DLD1 (cell line): ENCODE measurements around the gene NRM.
"Not testable (repeated sequence)": the region's sequence is repeated elsewhere in the genome, so short reads cannot be mapped to it uniquely, and the experiment has no call there.

ENCODE experiments used
- in situ Hi-C: cut with HindIII; loops from 2 replicates; pipeline ENCODE4 v1.10.0; 2017; ENCODE audit warnings: low sequenced_read_pairs

NRM gene

DNA sequence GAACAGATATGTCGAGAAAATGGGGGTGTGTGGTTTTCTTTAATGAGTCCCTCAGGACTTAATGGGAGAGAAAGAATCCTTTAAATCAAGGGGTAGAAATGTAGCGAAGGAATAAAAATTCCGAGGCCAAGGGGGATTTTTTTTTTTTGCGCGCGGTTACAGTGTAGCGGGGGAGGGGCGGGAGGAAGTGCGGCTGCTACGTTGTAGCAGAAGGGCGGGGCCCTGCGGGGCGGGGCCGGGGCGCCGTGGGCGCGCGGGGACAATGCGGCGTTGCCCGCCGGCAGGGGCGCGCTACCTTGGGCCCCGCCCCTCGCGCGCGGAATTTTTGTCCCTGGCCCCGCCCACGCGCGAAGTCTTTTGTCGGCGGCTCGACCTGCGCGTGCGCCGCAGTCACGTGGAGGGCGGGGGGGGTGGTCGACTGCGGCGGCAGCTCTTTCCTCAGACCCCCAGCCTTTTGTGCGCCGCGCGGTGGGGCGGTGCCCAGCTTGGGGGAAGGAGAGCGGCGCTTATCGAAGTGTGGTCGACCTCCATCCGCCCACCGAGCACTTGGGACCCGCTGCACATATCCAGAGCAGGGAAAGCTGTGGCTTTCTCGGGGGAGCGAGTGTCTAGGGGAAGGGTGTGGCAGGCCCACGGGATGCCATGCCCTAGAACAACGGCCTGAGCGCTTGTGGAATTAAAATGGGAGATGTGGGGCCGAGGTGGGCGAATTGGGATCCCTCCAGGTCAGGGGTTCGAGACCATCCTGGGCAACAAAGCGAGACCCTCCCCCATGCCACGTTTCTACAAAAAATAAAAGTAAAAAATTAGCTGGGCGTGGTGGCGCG lies 30.6 kb upstream of the NRM start:
- in situ Hi-C loops: no loop called here

DNA sequence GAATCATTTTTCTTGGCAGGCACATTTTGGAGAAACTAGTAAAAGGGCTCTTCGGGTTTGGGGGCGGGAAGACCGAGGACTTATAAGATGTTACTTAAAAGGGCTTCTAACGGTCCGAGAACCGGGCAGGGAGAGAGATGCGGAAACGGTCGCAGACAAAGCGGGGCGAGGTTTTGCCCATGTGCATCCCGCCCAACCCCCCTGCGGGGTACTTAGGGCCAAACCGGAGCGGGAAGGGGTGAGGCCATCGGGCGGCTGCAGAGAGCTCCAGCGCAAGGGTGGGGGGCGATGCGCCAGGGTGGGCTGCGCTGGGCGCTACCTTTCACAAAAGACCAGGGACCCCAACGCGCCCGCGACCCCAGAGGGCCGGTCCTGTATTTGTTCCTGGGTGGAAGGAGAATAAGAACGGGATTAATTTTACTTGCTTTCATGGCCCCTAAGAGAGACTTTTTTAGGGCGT lies 30.0 kb upstream of the NRM start:
- in situ Hi-C loops: no loop called here

GRCh38 chr6:30719791-30720737 lies 29.3 kb upstream of the NRM start, which contains the start of gene TUBB:
Gene TUBB, plus strand, starts transcription at chr6:30720352. Its CDS starts 155 bp downstream, at chr6:30720507.
- in situ Hi-C loops: no loop called here

DNA sequence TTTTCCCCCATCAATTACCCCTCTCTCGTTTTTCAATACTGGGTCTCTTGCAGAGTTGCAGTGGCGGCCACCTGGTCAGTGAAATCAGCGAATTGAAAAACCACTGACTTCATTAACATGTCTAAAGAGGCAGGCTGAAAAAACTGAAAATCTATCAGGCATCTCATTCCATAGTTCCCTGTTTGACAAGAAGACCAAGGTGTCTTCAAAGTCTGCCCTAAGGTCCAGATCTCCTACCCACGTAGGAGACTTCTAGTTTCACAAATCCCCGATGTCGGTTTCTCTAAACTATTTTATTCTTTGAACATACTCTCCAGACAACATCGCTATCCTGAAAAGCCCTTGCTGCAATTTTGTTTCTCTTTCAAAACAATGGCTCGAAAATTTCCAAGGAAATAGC lies 28.6 kb upstream of the NRM start:
- in situ Hi-C loops: no loop called here

DNA sequence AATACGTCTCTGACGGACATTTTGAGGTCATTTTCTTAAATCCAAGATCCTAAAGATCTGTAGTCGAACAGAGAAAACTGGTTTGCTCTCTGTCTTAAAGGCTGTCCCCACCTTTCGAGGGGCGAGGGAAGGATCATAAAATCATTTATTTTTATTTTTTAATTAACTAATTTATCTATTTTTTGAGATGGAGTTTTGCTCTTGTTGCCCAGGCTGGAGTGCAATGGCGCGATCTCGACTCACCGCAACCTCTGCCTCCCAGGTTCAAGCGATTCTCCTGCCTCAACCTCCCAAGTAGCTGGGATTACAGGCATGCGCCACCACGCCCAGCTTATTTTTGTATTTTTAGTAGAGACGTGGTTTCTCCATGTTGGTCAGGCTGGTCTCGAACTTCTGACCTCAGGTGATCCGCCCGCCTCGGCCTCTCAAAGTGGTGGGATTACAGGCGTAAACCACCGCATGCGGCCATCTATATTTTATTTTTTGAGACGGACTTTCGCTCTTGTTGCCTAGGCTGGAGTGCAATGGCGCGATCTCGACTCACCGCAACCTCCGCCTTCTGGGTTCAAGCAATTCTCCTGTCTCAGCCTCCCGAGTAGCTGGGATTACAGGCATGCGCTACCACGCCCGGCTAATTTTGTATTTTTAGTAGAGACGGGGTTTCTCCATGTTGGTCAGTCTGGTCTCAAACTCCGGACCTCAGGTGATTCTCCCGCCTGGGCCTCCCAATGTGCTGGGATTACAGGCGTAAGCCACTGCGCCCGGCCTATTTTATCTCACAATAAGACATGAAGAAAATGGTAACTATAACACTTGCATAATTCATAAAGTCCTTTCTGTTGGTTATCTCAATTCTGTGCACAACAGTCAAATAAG lies 27.3 kb upstream of the NRM start:
- in situ Hi-C loops: not testable (repeated sequence)

DNA sequence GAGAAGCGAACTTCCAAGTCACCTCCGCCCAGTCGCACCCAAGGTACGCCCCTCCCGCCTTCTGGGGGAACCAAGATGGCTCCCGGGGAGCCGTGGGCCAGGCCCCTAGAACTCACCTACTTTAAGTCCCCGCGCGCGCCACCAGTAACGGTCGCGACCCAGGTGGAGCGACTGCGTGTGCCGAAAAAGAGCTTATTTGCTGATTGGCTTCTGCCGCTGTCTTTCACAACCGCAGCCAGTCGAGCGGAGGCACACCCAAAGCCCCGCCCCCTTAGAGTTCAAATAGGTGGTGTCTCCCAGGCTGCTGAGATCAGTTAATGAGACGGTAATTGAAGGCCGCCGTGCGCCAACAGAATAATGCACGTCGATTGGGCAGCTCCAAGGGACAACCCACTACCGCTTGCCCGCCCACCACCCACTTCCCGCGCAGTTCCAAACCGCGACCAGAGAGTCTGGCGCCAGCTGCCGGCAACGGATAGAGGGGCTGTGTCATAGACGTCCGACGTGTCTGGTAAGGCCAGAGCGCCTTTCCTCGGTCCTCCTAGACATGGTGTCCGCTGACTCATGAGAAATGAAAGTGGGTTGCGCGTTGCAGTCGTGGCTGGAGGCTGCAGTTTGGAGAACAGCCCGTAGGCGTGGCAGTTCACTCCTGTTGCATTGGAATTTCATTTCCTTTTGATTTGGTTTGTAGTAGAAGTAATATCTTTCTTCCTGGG lies 26.5 kb upstream of the NRM start, which contains the start of gene MDC1:
Gene MDC1 (minus strand): TSS at position 153 of the 716 bp plus-strand sequence. CDS start 2,106 bp downstream, outside the sequence.
- in situ Hi-C loops: no loop called here

DNA sequence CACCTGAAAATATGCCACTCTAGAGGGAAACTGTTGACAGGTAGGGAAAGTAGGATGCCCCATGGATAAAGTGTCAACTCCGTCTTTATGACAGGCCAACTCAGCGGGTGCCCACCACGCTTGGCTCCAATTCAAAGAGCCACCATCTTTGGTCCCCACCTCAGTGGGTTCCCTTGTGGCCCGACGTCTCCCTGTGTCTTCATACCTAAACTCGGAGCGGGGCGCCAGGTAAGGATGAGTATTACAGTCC lies 26.0 kb upstream of the NRM start:
- in situ Hi-C loops: no loop called here

GRCh38 chr6:30714263-30714662 lies 23.5 kb upstream of the NRM start:
- in situ Hi-C loops: no loop called here

- in situ Hi-C loops: no loop called here
Measured at GRCh38 chr6:30712441-30712945, 21.7 kb upstream of the NRM start.

- in situ Hi-C loops: no loop called here
Measured at GRCh38 chr6:30711758-30712380, 21.1 kb upstream of the NRM start.

GRCh38 chr6:30709101-30709868 lies 18.5 kb upstream of the NRM start:
- in situ Hi-C loops: no loop called here

DNA sequence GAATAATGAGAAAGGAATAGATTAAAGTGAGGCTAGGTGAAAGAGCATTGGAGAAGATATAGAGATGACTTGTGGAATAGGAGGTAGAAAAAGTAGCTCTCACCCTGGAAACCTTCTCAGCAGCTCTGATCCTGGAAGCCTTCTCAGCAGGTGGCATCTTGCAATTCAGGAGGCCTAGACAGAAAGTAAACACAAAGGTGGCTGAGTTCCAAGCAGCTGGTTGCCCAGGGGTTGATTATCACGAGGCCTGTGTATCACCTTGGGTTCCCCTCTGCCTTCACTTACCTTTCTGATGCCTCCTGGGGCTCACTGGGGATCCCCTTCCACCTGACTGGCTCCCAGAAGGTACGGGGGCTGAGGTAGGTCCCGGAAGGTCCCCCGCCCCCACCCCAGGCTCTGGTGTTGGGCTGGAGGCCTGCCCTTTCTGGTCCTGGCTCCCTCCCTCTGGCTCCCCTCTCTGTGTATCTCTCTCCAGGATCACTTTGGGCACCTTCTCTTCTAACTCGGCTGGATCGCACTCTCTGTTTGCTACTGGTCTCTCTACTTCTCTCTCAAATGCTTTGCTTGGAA lies 16.6 kb upstream of the NRM start:
- in situ Hi-C loops: no loop called here

DNA sequence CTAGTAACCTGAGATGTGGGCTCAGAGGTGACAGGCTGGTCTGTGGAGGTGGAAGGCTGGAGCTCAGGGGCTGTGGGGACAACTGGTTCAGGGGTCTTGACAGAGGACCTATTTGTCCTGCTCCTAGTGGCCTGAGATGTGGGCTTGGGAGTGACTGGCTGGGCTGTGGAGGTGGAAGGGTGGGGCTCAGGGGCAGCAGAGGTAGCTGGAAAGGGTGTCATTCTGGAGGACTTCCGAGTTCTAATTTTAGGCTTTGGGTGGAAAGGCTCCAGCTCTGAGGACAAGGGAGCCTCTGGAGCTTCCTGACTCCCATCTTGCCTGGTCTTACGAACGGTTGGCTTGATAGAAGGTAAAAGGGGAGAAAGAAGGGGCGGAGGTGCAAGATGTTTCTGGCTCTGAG lies 14.8 kb upstream of the NRM start:
- in situ Hi-C loops: no loop called here

- in situ Hi-C loops: no loop called here
Measured at GRCh38 chr6:30703821-30704220, 13.0 kb upstream of the NRM start.

- in situ Hi-C loops: no loop called here
Measured at GRCh38 chr6:30703011-30703410, 12.2 kb upstream of the NRM start.

- in situ Hi-C loops: no loop called here
Measured at GRCh38 chr6:30700340-30700739, 9.6 kb upstream of the NRM start.

DNA sequence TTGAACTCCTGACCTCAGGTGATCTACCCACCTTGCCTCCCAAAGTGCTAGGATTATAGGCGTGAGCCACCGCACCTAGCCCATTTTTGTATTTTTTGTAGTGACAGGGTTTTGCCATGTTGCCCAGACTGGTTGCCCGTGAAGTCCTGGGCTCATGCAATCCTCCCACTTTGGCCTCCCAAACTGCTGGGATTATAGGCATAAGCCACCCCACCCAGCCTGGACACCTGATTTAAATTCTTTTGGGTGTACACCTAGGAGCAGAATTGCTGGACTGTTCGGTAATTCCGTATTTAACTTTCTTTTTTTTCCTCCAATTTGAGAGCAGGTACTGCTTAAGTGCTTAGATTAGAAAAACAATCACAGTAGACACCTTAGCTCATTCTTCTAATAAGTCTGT lies 5.6 kb upstream of the NRM start:
- in situ Hi-C loops: no loop called here

- in situ Hi-C loops: no loop called here
Measured at GRCh38 chr6:30691208-30691847, 544 bp upstream of the NRM start.
